HG03378 (cell line): ENCODE results near the gene CDKN2B-AS1.

Source experiments
- ATAC-seq: cut with Tn5 transposase; IDR thresholded peaks from one replicate; pipeline ENCODE4 v1.9.1; 2021; ENCODE audit warnings: mild to moderate bottlenecking, moderate library complexity; ENCODE audit not compliant: unreplicated experiment

The CDKN2B-AS1 gene

GRCh38 chr9:22148528-22148875 lies 153.9 kb downstream of the CDKN2B-AS1 start:
- ATAC-seq, result no peak

DNA sequence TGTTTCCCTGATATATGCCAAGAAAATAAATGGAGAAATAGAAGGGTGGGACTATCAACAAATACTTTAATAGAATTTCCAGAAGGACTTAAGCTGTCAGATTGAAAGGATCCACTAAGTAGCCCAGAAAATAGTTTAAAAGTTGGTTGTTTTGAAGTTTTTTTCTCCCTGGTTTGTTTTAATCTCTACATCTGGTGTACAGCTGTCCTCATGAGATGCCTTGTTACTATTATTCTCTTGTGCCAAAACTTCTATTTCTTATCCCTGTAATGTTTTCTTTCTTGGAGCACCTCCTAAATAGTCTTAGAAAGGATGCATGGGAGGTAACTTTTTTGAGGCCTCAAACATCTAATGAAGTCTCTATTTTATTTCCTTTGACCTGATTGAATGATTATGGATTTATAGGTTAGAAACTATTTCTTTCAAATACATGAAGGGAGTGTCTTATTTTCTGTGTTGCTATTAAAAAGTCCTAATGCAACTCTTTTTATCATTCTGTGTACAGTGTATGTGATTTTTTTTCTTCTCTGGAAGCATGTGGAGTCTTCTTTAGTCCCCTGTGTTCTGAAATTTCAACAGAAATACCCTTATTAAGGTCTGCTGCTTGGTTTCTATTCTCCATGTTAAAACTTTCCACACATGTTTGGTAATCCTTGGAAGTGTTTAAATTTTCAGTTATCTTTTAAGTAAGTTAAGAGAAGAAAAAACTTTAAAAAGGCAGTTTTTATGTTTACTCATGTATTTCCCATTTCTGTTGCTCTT lies 154.5 kb downstream of the CDKN2B-AS1 start:
- ATAC-seq, result no peak

GRCh38 chr9:22154064-22154463 lies 159.5 kb downstream of the CDKN2B-AS1 start:
- no peak for ATAC-seq

- ATAC-seq, result no peak
Observed at GRCh38 chr9:22156586-22156985, 162.0 kb downstream of the CDKN2B-AS1 start.

- ATAC-seq, result no peak
Observed at GRCh38 chr9:22157276-22157675, 162.7 kb downstream of the CDKN2B-AS1 start.

DNA sequence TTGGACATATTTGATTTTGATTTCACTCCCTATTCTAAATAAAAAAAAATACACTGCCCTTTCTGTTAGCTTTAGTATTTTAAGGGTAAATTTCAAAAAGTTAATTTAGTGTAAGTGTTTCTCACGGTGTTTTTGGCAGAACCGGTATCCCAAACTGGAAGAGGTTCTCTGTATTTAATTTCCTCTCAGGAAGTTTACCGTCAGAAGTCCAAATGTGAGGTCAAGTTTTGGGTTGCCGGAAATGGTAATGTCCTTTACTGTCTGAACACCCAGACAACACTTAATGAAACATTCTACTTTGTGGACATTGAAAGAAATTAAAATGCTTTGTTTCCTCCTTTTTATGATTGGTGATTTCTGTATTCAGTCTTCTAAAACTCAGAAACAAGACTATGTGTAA lies 163.2 kb downstream of the CDKN2B-AS1 start:
- no peak for ATAC-seq

DNA sequence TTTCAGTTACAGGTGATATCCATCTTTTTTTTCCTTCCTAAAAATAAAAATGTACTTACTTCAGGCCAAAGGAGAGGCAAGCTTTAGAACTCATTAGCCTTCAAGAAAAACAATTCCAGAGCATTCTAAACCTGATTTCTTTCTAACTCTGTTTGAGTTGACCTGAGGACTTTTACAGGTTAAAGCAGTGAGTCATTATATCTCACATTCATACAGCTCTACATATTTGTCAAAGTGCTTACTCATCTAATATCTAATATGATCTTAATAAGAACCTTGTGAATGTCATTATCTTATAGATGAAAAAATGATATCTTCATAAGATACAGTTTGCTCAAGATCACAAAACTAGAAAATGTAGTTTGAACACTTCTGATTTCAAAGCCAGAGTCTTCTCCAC lies 163.7 kb downstream of the CDKN2B-AS1 start:
- ATAC-seq, result no peak

- no peak for ATAC-seq
Observed at GRCh38 chr9:22158927-22159346, 164.3 kb downstream of the CDKN2B-AS1 start.

GRCh38 chr9:22159586-22159985 lies 165.0 kb downstream of the CDKN2B-AS1 start:
- no peak for ATAC-seq

GRCh38 chr9:22160221-22160620 lies 165.6 kb downstream of the CDKN2B-AS1 start:
- ATAC-seq, result no peak

DNA sequence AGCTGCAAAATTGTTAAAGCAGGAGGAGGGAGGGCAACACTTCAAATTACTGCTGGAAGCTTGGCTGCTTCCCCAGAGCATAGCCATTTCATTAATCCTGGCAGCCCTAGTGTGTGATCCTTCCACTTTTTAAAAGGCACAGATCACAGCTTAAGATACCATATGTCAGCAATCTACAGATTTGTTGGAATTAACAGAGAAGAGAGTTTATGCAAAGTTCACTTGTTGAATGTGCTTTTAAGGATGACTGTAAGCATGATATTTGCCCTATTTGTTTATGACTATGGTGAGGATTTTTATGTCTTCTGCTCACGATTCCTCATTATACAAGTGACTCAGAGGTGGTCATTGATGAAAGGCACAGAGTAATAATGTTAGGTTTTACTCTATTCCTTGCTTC lies 170.6 kb downstream of the CDKN2B-AS1 start:
- ATAC-seq, result no peak

DNA sequence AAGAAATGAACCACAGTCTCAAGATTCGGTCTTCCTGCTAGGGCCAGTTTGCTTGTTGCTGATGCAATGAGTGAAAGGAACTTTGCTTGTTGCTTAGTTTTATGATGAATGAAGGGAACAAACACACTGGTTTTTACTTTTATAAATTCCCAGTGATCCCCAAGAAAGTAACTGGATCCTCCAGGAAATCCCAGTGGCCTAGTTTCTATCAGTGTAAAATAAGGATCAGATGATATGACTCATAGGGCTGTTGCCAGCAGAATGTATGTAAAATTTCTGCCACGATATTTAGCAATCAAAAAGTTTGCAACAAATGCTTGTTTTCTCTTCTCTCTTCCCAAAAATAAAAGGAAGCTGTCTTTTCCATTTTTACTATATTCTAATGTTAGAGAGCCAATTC lies 174.7 kb downstream of the CDKN2B-AS1 start:
- ATAC-seq, result no peak

GRCh38 chr9:22169727-22170503 lies 175.3 kb downstream of the CDKN2B-AS1 start:
- ATAC-seq, result no peak
